ENCODE data around the gene STK33.

The STK33 gene

GRCh38 chr11:8403310-8403709, 190.7 kb downstream of the STK33 start:
- DNase-seq, result peak; percentile 2

GRCh38 chr11:8392886-8393285, 201.1 kb downstream of the STK33 start:
- no peak for DNase-seq

GRCh38 chr11:8392166-8392565, 201.9 kb downstream of the STK33 start:
- no peak for DNase-seq

- no peak for DNase-seq
These were observed 203.0 kb downstream of the STK33 start for GRCh38 chr11:8390851-8391612.

DNA sequence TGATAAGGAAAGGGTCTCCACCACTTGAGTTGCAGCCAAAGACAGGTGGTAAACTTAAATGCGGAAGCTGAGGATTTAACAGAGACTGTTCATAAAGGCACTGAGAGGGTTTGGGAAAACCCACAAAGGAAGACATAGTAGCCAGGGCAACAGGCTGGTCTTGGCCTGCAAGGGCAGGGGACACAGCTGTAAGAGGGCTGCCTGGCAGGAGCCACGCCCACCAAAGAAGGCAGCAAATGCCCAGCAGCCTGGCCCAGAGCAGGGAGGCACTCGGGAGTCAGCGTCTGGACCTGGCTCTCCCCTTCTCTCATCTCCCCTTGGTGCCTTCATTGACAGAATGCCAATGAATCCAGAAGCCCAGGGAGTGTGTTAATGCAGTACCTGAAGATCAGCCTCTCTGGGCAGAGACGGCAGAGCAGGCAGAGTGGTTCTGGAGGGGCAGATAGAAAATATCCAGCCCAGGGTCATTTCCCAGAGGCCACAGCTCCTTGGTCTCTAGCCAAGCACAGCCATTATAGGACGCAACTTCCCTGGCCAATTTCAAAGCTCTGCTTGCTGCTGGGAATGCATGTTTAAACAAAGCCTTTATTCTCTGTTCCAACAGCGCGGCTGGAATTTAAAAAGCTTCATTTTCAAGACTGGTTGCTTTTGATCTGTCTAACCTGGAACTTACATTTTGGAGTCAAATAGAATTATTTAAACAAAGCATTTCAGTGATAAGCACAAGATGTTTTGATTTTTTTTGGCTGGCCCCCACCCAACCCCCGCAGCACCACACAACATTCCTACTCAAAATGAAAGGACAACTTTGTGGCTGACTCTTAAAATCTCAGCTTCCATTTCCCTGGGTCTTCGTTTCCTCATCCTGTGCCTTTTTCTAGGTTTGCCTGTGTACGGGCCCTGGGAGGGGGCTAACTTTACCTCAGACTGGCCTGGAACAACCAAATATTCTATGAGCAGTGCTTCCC, 204.7 kb downstream of the STK33 start:
- no peak for DNase-seq

GRCh38 chr11:8387693-8388092, 206.3 kb downstream of the STK33 start:
- DNase-seq, result no peak

DNA sequence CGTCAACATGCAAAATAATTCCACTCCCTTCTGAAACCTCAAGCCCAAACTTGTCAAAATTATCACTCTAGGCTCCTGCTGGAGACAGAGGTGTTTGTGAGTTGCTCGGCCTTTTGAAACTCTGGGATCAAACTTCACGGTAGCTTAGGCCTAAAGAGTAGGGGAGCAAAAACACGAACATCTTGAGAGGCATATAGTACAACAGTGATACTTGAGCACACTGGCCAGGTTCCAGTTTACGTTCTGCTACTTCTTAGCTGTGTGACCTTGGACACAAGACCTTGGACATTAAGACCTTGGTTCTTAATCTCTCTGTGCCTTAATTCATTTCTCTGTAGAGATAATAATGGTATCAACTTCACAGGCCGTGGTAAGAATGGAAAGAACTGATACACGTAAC, 206.9 kb downstream of the STK33 start:
- no peak for DNase-seq

DNA sequence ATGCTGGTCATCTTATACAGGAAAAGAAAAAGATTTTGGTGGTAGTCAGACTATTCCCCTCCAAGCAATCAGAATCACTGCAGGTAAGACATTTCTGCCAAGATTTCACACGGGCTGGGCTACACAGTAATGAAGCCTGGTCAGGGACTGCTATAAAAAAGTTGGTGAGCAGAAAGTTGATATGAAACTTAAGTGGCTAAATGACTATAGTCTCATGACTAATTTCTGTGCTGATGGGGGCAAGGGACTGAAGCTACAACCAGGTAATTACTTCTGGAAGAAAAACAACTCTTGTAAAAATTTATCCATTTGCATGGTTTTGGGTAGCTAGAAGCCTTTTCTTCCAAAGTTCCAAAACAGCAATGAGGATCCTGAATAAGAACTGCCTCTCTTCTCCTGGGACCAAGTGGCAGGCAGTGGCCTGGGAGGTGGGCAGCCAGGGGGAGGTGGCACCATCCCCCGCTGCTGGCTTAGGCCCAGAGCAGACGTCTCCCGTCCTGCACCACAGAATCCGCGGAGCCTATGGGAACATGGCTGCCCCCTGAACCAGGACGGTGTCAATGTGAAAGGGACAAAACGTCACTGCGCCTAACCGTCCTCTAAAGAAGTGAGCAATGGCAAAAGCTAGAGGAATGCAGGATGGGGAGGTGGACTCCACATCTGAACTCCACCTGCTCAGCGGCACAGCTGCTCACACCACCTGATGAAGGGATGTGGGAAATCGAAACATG, 207.7 kb downstream of the STK33 start:
- DNase-seq, result no peak

GRCh38 chr11:8384199-8384821, 209.7 kb downstream of the STK33 start:
- DNase-seq, result peak; percentile 67

DNA sequence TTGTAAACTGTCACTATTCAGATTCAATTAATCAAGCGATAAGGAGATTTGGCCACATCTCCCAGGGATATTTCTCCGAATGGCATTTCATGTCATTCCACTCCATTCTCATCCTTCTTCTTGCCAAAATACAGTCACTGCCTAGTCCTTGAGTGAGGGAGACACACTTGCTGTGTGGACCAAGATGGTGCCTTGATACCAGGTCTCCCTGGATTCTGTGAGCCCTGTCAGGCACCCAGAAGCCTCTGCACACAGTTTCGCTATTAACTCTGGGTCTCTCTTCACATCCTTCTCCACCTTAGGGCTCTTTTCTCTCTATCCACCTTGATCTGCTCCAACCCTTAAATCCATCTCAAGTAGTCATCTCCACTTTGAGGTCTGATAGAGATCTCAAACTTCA, 210.4 kb downstream of the STK33 start:
- DNase-seq, result no peak

GRCh38 chr11:8383227-8383626, 210.8 kb downstream of the STK33 start:
- no peak for DNase-seq

- no peak for DNase-seq
These were observed 211.5 kb downstream of the STK33 start for GRCh38 chr11:8382436-8383053.

GRCh38 chr11:8381871-8382396, 212.1 kb downstream of the STK33 start:
- DNase-seq, result no peak

DNA sequence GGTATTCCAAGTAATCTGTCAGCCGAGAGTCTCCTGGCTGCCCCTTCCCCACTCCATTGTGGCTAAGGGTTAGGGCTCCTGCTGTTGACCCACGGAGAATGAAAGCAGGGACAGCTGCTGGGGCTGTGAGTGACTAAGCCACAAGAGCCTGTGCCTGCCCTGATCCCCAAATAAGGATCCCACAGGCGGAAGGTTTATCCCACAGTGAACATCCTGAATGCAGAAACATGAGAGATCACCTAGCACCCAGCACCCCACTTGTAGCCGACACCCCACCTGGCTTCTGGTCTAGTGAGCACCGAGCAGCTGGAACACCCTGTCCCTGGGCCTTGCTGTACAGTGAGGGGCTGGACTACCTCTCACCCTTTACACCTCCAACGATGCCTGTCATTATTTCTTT, 212.7 kb downstream of the STK33 start:
- DNase-seq, result no peak

DNA sequence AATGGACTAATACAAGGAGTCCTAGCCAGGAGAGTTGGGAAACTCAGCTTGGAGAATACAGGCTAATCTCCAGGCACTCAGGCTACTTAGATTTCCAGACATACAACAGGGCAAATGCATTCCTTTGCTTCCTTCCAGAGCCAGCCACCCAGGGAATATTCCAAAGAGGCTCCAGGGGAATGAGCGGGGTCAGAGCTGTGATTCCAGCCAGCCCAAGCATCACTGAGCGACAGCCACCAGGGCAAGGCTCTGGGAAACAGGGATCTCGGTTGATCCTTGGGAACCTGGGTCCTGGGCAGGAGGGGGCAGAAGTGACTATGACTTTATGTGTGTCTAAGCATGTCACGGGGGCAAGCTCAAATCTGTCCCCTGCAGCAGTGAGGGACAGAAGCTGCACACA, 218.1 kb downstream of the STK33 start:
- DNase-seq, result no peak

GRCh38 chr11:8375460-8375859, 218.6 kb downstream of the STK33 start:
- DNase-seq, result no peak

DNA sequence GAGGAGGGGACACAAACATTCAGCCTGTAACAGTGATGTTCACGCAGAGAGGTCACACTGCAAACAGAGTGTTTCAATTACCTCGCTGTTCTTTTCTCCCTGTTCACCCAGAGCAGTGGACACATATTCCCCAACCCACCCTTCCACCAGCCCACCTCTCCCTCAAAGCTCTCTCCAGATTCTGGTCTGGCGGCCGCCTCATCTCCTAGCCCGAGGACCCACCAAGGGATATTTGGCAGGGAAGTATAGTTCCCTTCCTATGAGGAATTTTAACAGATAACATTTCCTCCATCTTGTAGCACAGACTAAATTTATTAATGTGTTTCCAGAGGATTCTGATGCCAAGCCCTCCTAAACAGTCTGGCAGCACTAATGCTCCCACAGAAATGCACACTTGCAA, 219.3 kb downstream of the STK33 start:
- no peak for DNase-seq

DNA sequence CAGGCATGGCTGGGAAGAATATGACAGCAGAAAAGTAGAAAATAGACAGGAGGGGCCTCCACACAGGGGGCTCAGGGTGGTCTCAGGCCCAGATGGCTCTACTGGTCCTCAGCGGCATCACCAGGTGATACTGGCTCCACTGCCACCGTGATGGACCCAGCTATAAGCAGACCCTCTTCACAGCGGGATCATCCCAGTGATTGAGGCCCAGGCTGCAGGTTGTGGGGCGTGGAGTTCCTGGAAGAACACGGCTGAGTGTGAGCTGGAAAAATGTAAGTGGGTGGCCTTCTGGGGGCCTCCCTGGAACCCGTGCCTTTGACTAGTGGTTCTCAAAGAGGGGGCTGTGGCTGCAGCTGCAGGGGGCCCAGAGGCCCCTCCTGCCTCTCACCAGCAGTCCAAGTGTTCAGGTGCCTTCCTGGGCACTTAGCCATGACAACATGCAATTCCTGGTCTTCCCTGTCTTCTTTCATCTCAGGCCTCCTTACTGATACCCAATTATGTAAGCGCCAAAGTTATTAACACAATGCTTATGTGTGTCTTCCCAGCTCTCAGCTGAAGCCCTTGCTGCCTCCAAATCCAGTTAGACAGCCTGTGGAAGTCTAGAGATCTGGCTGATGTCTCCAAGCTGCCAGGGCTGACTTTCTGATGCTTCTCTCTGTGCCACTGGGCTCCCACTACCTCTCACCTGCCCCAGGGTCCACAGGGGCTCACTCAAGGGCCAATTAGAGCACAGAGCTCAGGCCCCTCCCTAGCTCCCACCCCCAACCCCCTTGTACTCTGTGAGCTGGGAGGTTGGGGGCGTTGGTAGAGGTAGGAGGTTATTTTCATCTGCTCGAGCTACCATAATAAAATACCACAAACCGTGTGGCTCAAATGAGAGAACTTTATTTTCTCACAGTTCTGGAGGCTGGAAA, 220.3 kb downstream of the STK33 start:
- no peak for DNase-seq

DNA sequence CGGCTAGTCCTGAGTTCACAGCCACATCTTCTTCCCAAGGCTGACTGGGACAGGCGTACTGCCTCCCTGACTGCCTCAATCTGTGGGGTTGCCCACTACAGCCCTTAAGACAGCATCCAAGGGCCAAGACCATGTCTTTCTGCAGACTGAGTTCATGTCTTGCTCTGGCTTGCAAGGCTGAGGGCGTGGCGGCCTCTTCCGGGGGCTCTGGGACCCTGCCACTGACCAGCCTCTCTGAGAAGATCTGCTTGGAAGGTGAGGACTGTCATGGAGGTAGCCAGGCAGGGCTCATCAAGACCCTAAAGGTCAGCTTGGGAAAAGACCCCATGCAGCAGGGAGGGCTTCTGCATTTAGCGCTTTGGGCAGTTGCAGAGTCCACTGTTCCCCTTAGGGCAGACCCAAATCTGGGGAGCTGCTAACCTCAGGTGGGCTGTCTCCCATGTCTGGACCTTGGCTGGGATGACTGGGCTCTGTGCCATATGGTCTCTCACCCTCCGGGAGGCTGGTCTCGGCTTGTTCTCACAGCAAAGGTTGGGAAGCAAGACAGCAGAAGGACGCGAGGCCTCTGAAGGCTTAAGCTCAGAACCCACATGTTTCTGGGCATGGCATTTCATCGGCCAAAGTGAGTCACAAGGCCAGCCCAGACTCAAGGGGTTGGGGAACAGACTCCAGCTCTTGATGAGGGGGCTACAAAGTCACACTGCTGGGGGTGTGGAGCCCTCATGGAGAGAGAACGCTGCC, 221.2 kb downstream of the STK33 start:
- no peak for DNase-seq

- DNase-seq, result no peak
These were observed 222.5 kb downstream of the STK33 start for GRCh38 chr11:8371516-8371884.

Measured in hematopoietic multipotent progenitor cell treated with erythropoietin and hydrocortisone succinate and interleukin-3 and kit ligand, for 8 days (in vitro differentiated cells).